CD4-positive, CD25-positive, alpha-beta regulatory T cell (primary cell): ENCODE measurements around the gene PFDN6. TPM values are rescaled to one million over a fixed set of nuclear protein-coding genes. Genes with fewer than 3 reads are reported as not detected.

ENCODE experiments used
- ATAC-seq, 2 donors: fragments of 150-1000 bp; cut with Tn5 transposase; one replicate each; pipeline ENCODE4 v1.10.0; 2021; ENCODE audit warnings: low read depth in 2 of 2, moderate number of reproducible peaks in 2 of 2, moderate library complexity in 1 of 2
- DNase-seq, 3 donors: peaks; one replicate each; pipeline versions ENCODE4 v3.0.0 to v3.0.0-alpha.2; 2012 to 2022; ENCODE audit warnings: mixed read lengths in 1 of 3
- H3K27ac ChIP-seq: one replicate; pipeline ENCODE4 v1.7.0; 2013; ENCODE audit warnings: mild to moderate bottlenecking, low read length; ENCODE audit not compliant: insufficient read depth, poor library complexity, severe bottlenecking
- H3K27me3 ChIP-seq: one replicate; pipeline ENCODE4 v1.7.0; 2013; ENCODE audit warnings: low read length; ENCODE audit not compliant: control insufficient read depth, insufficient read depth
- H3K36me3 ChIP-seq: one replicate; pipeline ENCODE4 v1.7.0; 2013; ENCODE audit warnings: mild to moderate bottlenecking, low read length, moderate library complexity; ENCODE audit not compliant: control insufficient read depth, insufficient read depth
- H3K4me1 ChIP-seq: 2 replicates; pipeline ENCODE4 v1.7.0; 2013; ENCODE audit warnings: mild to moderate bottlenecking, low read length; ENCODE audit not compliant: insufficient read depth, control insufficient read depth, poor library complexity, severe bottlenecking
- H3K4me3 ChIP-seq: one replicate; pipeline ENCODE4 v1.7.0; 2013; ENCODE audit warnings: low read depth, mild to moderate bottlenecking, low read length, moderate library complexity
- H3K9me3 ChIP-seq, 2 experiments: 1 replicate in 1 of 2; 2 replicates in 1 of 2; pipeline ENCODE4 v1.7.0; 2013; ENCODE audit warnings: low read length in 2 of 2, mild to moderate bottlenecking in 1 of 2, moderate library complexity in 1 of 2; ENCODE audit not compliant: control insufficient read depth in 2 of 2
- H3K27ac Mint-ChIP-seq, 3 donors: one replicate each; pipeline ENCODE4 v1.8.0; 2020 to 2022; ENCODE audit warnings: mild to moderate bottlenecking in 3 of 3, mixed read lengths in 3 of 3, moderate library complexity in 2 of 3
- H3K27me3 Mint-ChIP-seq: one replicate; pipeline ENCODE4 v1.8.0; 2022; ENCODE audit warnings: mild to moderate bottlenecking, mixed read lengths
- H3K36me3 Mint-ChIP-seq: one replicate; pipeline ENCODE4 v1.8.0; 2020; ENCODE audit warnings: mixed read lengths
- H3K4me1 Mint-ChIP-seq, 4 donors: one replicate each; pipeline ENCODE4 v1.8.0; 2020 to 2022; ENCODE audit warnings: mixed read lengths in 4 of 4, mild to moderate bottlenecking in 1 of 4
- H3K4me3 Mint-ChIP-seq, 4 donors: one replicate each; pipeline ENCODE4 v1.8.0; 2020 to 2022; ENCODE audit warnings: mild to moderate bottlenecking in 4 of 4, mixed read lengths in 4 of 4, moderate library complexity in 3 of 4
- H3K9me3 Mint-ChIP-seq, 7 donors: one replicate each; pipeline ENCODE4 v1.8.0; 2020 to 2022; ENCODE audit warnings: mixed read lengths in 7 of 7, mild to moderate bottlenecking in 3 of 7, moderate library complexity in 2 of 7
- polyA plus RNA-seq, 4 donors: library from polyadenylated mRNA; unstranded; fragments of 300-500 nt; fragmentation: Illumina TruSeq; gene quantifications; one replicate each; pipeline ENCODE4 v1.2.3, GENCODE V29; 2021
- total RNA-seq: library from RNA; stranded (reverse); gene quantifications from one replicate; pipeline ENCODE4 v1.2.3, GENCODE V29; 2022

The PFDN6 gene
- total and polyA plus RNA-seq, 5 donors from 2014 or later: 20.0 to 47.0 (median 35.1) TPM

DNA sequence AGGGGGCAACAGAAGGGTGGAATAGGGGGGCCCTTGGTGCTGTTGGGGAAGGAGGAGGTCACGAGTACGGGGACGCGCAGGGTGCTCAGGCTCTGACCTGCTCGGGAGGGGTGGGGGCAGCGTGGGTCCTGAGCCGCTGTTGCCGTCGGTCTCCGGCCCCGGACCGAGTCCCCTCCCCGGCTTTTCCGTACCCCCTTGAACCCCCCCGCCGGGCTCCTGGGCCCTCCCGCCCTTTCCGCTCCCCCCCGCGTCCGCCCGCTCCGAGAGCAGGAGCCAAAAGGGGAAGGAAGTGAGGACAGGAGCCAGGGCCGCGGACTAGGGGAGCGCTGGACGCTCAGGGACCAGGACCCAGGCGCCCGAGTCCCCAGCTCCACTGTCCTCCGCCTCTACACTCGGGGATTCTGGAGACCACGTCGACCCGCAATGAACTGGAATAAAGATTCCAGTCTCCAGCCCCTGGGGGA, 9.4 kb downstream of the PFDN6 start, which contains the start of gene RGL2:
Gene RGL2, minus strand, starts transcription at position 170 of the 464 bp plus-strand sequence. CDS start 332 bp downstream, outside the sequence.
- Histone ChIP-seq H3K27ac (peak within 1 kb of the TSS; percentile 92), H3K9me3 (no peaks in the 10 kb centered on the region), H3K27me3 (no peaks in the 10 kb centered on the region), H3K36me3 (peaks cover 30% of the 10 kb centered on the region), H3K4me3 (peak within 1 kb of the TSS; percentile 90), H3K4me1 (peaks cover 27% of the 10 kb centered on the region)
- peaks cover 0 to 3% (median 0%) of the 10 kb centered on the region in 7 donors for H3K9me3 Mint-ChIP-seq
- H3K4me1 Mint-ChIP-seq: peaks cover 0 to 52% (median 26%) of the 10 kb centered on the region in 4 donors
- H3K27me3 Mint-ChIP-seq: peaks cover 10% of the 10 kb centered on the region
- H3K27ac Mint-ChIP-seq: peak within 1 kb of the TSS; percentile 98 to 100 (median 100)
- DNase-seq: peak in 2 of 3 donors; percentile 54 to 78
- peaks cover 14% of the 10 kb centered on the region for H3K36me3 Mint-ChIP-seq
- ATAC-seq: peak; percentile 34 to 45
- peak within 1 kb of the TSS; percentile 99 to 100 (median 100) for H3K4me3 Mint-ChIP-seq

GRCh38 chr6:33299237-33299944, 10.0 kb downstream of the PFDN6 start:
- H3K27me3 Mint-ChIP-seq: peaks cover 10% of the 10 kb centered on the region
- peaks cover 0 to 3% (median 0%) of the 10 kb centered on the region in 7 donors for H3K9me3 Mint-ChIP-seq
- peaks cover 0 to 50% (median 26%) of the 10 kb centered on the region in 4 donors for H3K4me1 Mint-ChIP-seq
- no peaks in the 10 kb centered on the region for H3K27me3 ChIP-seq
- H3K36me3 ChIP-seq: peaks cover 34% of the 10 kb centered on the region
- peaks cover 11% of the 10 kb centered on the region for H3K36me3 Mint-ChIP-seq
- H3K9me3 ChIP-seq: no peaks in the 10 kb centered on the region
- ATAC-seq (peak; percentile 86 to 87), DNase-seq (peak; percentile 88 to 96 (median 92))
- H3K4me3 Mint-ChIP-seq: peak overlapping the region; percentile 99 to 100 (median 100)
- H3K27ac ChIP-seq: peak overlapping the region; percentile 92
- H3K4me1 ChIP-seq: peaks cover 27% of the 10 kb centered on the region
- H3K27ac Mint-ChIP-seq: peak overlapping the region; percentile 98 to 100 (median 100)
- H3K4me3 ChIP-seq: peak overlapping the region; percentile 90

DNA sequence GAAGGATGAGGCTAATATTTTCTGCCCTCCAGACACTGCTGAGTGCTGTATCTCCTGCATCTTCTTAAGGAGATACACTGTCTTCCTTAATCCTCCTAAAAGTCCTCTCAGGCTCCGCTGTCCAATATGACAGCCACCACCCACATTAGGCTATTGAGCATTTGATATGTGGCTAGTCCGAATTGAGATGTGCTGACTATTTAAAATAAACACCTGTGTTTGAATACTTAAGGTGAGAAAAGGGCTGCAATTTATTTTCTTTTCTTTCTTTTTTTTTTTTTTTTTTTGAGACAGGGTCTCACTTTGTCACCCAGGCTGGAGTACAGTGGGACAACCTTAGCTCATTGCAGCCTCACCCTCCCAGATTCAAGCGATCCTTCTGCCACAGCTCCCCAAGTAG, 12.5 kb downstream of the PFDN6 start:
- H3K4me3 Mint-ChIP-seq: peak overlapping the region in 2 of 4 donors; percentile 4 to 28
- ATAC-seq: no peak
- H3K27me3 ChIP-seq: no peaks in the 10 kb centered on the region
- H3K36me3 ChIP-seq: peaks cover 36% of the 10 kb centered on the region
- H3K4me3 ChIP-seq: no peak overlapping the region
- DNase-seq: no peak
- H3K27ac Mint-ChIP-seq: peak overlapping the region in 1 of 3 donors; percentile 91
- H3K4me1 ChIP-seq: peaks cover 34% of the 10 kb centered on the region
- H3K9me3 Mint-ChIP-seq: peaks cover 0 to 3% (median 0%) of the 10 kb centered on the region in 7 donors
- peaks cover 15% of the 10 kb centered on the region for H3K36me3 Mint-ChIP-seq
- peaks cover 0 to 60% (median 38%) of the 10 kb centered on the region in 4 donors for H3K4me1 Mint-ChIP-seq
- H3K9me3 ChIP-seq: no peaks in the 10 kb centered on the region
- H3K27ac ChIP-seq: peak overlapping the region; percentile 23
- peaks cover 10% of the 10 kb centered on the region for H3K27me3 Mint-ChIP-seq

DNA sequence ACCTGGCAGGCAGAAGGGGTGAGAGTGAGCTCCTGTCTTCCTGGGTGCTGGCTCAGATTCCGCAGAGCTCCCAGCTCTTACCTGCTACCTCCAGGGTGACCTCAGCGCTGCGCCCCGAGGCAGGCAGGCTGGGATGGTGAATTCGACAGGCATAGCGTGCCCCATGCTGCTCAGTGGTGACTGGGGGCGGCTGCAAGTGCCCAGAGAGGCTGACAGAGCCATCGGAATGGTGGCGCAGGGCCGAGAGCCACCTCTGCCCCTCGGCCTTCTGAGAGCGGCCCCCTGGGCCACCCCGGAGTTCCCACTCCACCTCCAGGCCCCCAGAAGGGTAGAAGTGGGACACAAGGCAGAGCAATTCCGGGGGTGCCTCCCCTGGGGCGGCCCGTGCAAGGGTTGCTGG, 14.8 kb downstream of the PFDN6 start:
- Histone ChIP-seq H3K27me3 (no peaks in the 10 kb centered on the region), H3K36me3 (peaks cover 50% of the 10 kb centered on the region), H3K9me3 (no peaks in the 10 kb centered on the region), H3K4me1 (peaks cover 22% of the 10 kb centered on the region), H3K4me3 (no peak overlapping the region), H3K27ac (no peak overlapping the region)
- DNase-seq: no peak
- ATAC-seq: no peak
- H3K27ac Mint-ChIP-seq: peak overlapping the region in 1 of 3 donors; percentile 83
- H3K4me3 Mint-ChIP-seq: no peak overlapping the region
- peaks cover 9% of the 10 kb centered on the region for H3K27me3 Mint-ChIP-seq
- peaks cover 4 to 66% (median 40%) of the 10 kb centered on the region in 4 donors for H3K4me1 Mint-ChIP-seq
- peaks cover 0 to 1% (median 0%) of the 10 kb centered on the region in 7 donors for H3K9me3 Mint-ChIP-seq
- H3K36me3 Mint-ChIP-seq: peaks cover 20% of the 10 kb centered on the region

DNA sequence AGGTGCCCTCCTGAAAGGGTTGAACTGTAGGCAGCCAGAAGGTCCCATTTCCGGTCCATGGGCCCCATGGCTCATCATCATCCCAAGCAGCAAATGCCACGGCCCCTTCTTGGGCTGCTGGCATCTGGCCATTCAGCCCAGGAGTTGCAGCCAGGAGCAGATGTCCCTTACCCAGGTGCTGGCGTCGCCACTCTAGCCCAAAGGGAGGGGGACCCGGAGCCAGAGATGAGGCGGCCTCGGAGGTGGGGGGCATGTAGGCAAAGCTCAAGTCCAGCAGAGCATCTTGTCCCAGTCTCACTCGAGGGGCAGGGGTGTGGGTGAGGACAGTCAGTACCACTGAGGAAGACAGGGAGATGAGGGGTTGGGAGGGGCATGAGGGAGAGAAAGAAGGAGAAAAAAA, 15.7 kb downstream of the PFDN6 start:
- H3K4me3 ChIP-seq: no peak overlapping the region
- DNase-seq (no peak), ATAC-seq (no peak)
- H3K27ac ChIP-seq: no peak overlapping the region
- Mint-ChIP-seq H3K36me3 (peaks cover 20% of the 10 kb centered on the region), H3K27me3 (peaks cover under 1% of the 10 kb centered on the region), H3K4me1 (peaks cover 4 to 62% (median 32%) of the 10 kb centered on the region in 4 donors), H3K9me3 (no peaks in the 10 kb centered on the region), H3K4me3 (no peak overlapping the region), H3K27ac (peak overlapping the region in 2 of 3 donors; percentile 36 to 83)
- peaks cover 54% of the 10 kb centered on the region for H3K36me3 ChIP-seq
- no peaks in the 10 kb centered on the region for H3K9me3 ChIP-seq
- H3K27me3 ChIP-seq: no peaks in the 10 kb centered on the region
- H3K4me1 ChIP-seq: peaks cover 14% of the 10 kb centered on the region

- no peaks in the 10 kb centered on the region for H3K27me3 Mint-ChIP-seq
- H3K4me3 Mint-ChIP-seq: peak overlapping the region in 2 of 4 donors; percentile 21 to 36
- H3K27ac Mint-ChIP-seq: peak overlapping the region in 2 of 3 donors; percentile 18 to 62
- no peaks in the 10 kb centered on the region for H3K9me3 Mint-ChIP-seq
- H3K9me3 ChIP-seq: no peaks in the 10 kb centered on the region
- no peaks in the 10 kb centered on the region for H3K27me3 ChIP-seq
- H3K27ac ChIP-seq: no peak overlapping the region
- DNase-seq (no peak), ATAC-seq (no peak)
- H3K36me3 Mint-ChIP-seq: peaks cover 26% of the 10 kb centered on the region
- peaks cover 4 to 59% (median 27%) of the 10 kb centered on the region in 4 donors for H3K4me1 Mint-ChIP-seq
- H3K36me3 ChIP-seq: peaks cover 59% of the 10 kb centered on the region
- H3K4me1 ChIP-seq: peaks cover 19% of the 10 kb centered on the region
- H3K4me3 ChIP-seq: no peak overlapping the region
Observed at GRCh38 chr6:33306356-33306755, 17.0 kb downstream of the PFDN6 start.

- Histone ChIP-seq H3K27me3 (no peaks in the 10 kb centered on the region), H3K27ac (peak overlapping the region; percentile 100), H3K36me3 (peaks cover 24% of the 10 kb centered on the region), H3K4me3 (peak overlapping the region; percentile 94), H3K4me1 (peaks cover 57% of the 10 kb centered on the region), H3K9me3 (no peaks in the 10 kb centered on the region)
- ATAC-seq (peak; percentile 50 to 55), DNase-seq (peak; percentile 81 to 92 (median 87))
- peaks cover 10% of the 10 kb centered on the region for H3K36me3 Mint-ChIP-seq
- peak overlapping the region; percentile 98 to 99 (median 99) for H3K27ac Mint-ChIP-seq
- H3K9me3 Mint-ChIP-seq: no peaks in the 10 kb centered on the region
- peaks cover 4 to 81% (median 26%) of the 10 kb centered on the region in 4 donors for H3K4me1 Mint-ChIP-seq
- peak overlapping the region; percentile 99 to 100 (median 99) for H3K4me3 Mint-ChIP-seq
- no peaks in the 10 kb centered on the region for H3K27me3 Mint-ChIP-seq
Observed at GRCh38 chr6:33312361-33313104, 23.1 kb downstream of the PFDN6 start.
